ENCODE results near the gene POLR3A.

DNA sequence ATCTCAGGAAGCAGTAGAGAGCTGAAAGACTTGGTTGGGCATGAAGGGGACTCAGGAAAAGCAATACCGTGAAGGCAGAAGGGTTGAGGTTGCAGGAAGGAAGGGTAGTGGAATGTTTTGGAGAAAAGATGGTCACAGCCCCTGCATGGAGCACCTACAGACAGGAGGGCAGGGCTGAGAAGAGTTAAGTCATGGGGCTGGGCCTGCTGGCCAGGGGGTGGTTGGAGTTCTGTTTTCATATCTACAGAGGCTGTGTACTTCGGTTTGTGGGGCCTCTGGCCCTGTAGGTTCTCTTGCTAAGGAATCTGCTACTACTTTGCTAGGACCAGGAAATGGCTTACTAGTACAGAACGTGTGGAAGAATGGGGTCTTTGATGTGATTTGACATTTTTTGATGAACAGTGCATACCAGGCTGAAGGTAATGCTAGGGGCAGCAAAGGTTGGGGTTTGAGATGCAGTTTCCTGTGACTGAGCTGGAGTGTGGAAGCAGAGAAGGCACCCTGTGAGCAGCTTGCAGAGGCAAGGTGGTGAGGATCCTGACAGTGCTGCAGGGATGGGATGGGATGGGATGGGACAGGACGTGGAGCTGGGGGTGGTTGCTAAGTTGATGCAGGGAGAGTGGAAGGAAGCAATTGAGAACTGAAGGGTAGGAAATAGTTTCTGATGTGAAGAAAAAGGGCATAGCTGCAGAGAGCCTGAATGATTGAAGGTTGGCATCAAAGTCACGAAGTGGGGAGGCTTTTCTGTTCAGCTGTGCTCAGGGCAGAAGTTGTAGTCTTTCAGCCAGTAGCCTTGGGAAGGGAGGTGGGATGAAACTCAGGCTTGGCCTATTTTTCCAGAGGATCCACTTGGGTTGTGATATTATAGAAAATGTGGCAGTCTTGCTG lies 12.1 kb upstream of the POLR3A start:
- TF ChIP-seq EZH2phosphoT487 (conservative IDR thresholded peaks at IDR 0.05; ENCODE audit: low read length) (no peak), CTCF (IDR thresholded peaks at IDR 0.05; ENCODE audit: insufficient read depth, low read length, poor library complexity, severe bottlenecking) (no peak)

Measured in SU-DHL-6 (cell line).